ENCODE results near the gene GRIP2. TPM values are rescaled to one million over a fixed set of nuclear protein-coding genes. Genes with fewer than 3 reads are reported as not detected.
"Not testable (repeated sequence)": the region's sequence is repeated elsewhere in the genome, so short reads cannot be mapped to it uniquely, and the experiment has no call there.

GRIP2 gene
- total RNA-seq, 1 donor from 2014 or later = 8.9 TPM

- H3K36me3 ChIP-seq (ENCODE audit: control insufficient read depth in 3 of 3, insufficient read depth in 3 of 3, low read length in 3 of 3) = peaks cover 37 to 62% (median 60%) of the 10 kb centered on the region in 3 donors
- peaks cover 32 to 35% (median 34%) of the 10 kb centered on the region in 3 donors for H3K4me1 ChIP-seq (ENCODE audit: control insufficient read depth in 3 of 3, insufficient read depth in 3 of 3, low read length in 3 of 3)
- H3K9me3 ChIP-seq (ENCODE audit: control insufficient read depth in 3 of 3, low read length in 3 of 3) = no peaks in the 10 kb centered on the region
- no peak overlapping the region for H3K4me3 ChIP-seq (ENCODE audit: low read length in 3 of 3)
- H3K9ac ChIP-seq (ENCODE audit: low read depth in 1 of 3, low read length in 3 of 3) = peak overlapping the region in 1 of 3 donors; percentile 40
- no peaks in the 10 kb centered on the region for H3K27me3 ChIP-seq (ENCODE audit: control insufficient read depth in 3 of 3, insufficient read depth in 3 of 3, low read length in 3 of 3)
- H3K27ac ChIP-seq (ENCODE audit: low read depth, low read length) = no peak overlapping the region
Observed at GRCh38 chr3:14517601-14518431, 22.3 kb downstream of the GRIP2 start.

DNA sequence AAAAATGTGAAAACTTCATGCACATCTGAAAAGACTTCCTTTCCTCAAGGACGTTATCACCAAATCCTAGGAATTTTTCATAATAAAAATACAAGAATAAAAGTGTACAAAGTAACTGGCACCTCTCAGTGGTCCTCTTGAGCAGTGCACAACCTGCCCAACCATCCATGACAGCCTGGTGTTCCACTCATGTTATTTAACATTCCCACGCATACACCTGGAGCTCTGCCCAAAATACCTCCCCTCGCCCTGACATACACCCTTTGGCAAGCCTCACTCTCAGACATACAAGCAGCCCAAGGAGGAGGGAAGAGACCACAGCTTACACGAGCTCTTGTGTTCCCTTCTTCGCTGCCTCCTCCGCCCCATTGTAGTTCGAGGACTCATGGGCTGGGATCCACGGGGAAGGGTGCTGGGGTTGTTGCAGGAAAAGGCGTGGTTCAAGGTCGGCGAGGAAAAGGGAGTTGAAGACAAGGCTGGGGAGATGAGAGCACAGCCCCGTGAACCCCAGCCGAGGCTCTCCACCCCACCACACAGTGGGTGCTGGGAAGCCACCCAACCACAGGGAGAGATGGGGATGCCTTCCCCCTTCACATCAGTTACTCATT lies 23.3 kb downstream of the GRIP2 start:
- H3K9ac ChIP-seq (ENCODE audit: low read depth in 1 of 3, low read length in 3 of 3) = no peak overlapping the region
- no peaks in the 10 kb centered on the region for H3K9me3 ChIP-seq (ENCODE audit: control insufficient read depth in 3 of 3, low read length in 3 of 3)
- peaks cover 22 to 29% (median 25%) of the 10 kb centered on the region in 3 donors for H3K4me1 ChIP-seq (ENCODE audit: control insufficient read depth in 3 of 3, insufficient read depth in 3 of 3, low read length in 3 of 3)
- no peak overlapping the region for H3K4me3 ChIP-seq (ENCODE audit: low read length in 3 of 3)
- no peaks in the 10 kb centered on the region for H3K27me3 ChIP-seq (ENCODE audit: control insufficient read depth in 3 of 3, insufficient read depth in 3 of 3, low read length in 3 of 3)
- H3K36me3 ChIP-seq (ENCODE audit: control insufficient read depth in 3 of 3, insufficient read depth in 3 of 3, low read length in 3 of 3) = peaks cover 37 to 68% (median 64%) of the 10 kb centered on the region in 3 donors
- H3K27ac ChIP-seq (ENCODE audit: low read depth, low read length) = no peak overlapping the region

GRCh38 chr3:14515526-14515925 lies 24.6 kb downstream of the GRIP2 start:
- not testable (repeated sequence) for H3K9ac ChIP-seq (ENCODE audit: low read depth in 1 of 3, low read length in 3 of 3); H3K27me3 ChIP-seq (ENCODE audit: control insufficient read depth in 3 of 3, insufficient read depth in 3 of 3, low read length in 3 of 3); H3K9me3 ChIP-seq (ENCODE audit: control insufficient read depth in 3 of 3, low read length in 3 of 3); H3K4me3 ChIP-seq (ENCODE audit: low read length in 3 of 3); H3K27ac ChIP-seq (ENCODE audit: low read depth, low read length)
- Histone ChIP-seq H3K4me1 (ENCODE audit: control insufficient read depth in 3 of 3, insufficient read depth in 3 of 3, low read length in 3 of 3) (peaks cover 9 to 19% (median 13%) of the 10 kb centered on the region in 3 donors), H3K36me3 (ENCODE audit: control insufficient read depth in 3 of 3, insufficient read depth in 3 of 3, low read length in 3 of 3) (peaks cover 44 to 77% (median 69%) of the 10 kb centered on the region in 3 donors)

GRCh38 chr3:14514323-14514720 lies 25.8 kb downstream of the GRIP2 start:
- Histone ChIP-seq H3K27me3 (ENCODE audit: control insufficient read depth in 3 of 3, insufficient read depth in 3 of 3, low read length in 3 of 3) (no peaks in the 10 kb centered on the region), H3K4me1 (ENCODE audit: control insufficient read depth in 3 of 3, insufficient read depth in 3 of 3, low read length in 3 of 3) (peaks cover 7 to 14% (median 13%) of the 10 kb centered on the region in 3 donors), H3K9me3 (ENCODE audit: control insufficient read depth in 3 of 3, low read length in 3 of 3) (no peaks in the 10 kb centered on the region), H3K27ac (ENCODE audit: low read depth, low read length) (no peak overlapping the region), H3K4me3 (ENCODE audit: low read length in 3 of 3) (no peak overlapping the region), H3K9ac (ENCODE audit: low read depth in 1 of 3, low read length in 3 of 3) (no peak overlapping the region), H3K36me3 (ENCODE audit: control insufficient read depth in 3 of 3, insufficient read depth in 3 of 3, low read length in 3 of 3) (peaks cover 34 to 72% (median 57%) of the 10 kb centered on the region in 3 donors)

DNA sequence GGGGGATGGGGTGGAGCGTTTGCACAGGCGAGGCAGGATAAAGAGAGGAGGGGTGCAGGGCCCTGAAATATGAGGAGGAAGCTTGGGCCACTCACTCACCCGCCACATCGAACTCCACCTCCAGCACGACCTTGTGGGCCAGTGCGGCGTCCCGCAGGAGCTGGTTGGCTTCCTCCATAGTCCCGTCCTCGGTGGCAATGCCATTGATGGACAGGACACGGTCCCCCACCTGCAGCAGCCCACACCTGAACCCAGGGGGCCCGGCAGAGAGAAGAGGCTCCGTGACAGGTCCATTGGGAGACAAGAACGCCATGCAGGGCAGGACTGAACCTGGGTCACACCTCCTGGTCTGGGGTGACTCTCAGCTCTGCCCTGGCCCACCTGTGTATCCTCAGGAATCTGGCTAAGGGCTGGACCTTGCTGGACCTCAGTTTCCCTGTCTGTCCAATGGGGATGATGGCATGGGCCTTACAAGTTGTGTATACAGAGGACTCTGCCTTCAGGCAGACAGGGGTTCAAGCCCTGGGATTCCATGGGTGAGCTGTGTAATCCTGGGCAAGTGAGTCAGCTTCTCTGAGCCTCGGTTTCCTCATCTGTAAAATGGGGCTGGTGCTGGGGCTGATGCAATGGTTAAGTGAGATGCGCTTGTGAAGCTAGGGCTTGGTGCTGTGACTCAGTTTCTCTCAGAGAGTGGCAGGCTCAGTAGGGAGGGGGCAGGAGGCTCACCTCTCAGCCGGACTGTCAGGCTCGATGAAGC lies 26.4 kb downstream of the GRIP2 start:
- H3K4me3 ChIP-seq (ENCODE audit: low read length in 3 of 3) = no peak overlapping the region
- peaks cover 10 to 14% (median 12%) of the 10 kb centered on the region in 3 donors for H3K4me1 ChIP-seq (ENCODE audit: control insufficient read depth in 3 of 3, insufficient read depth in 3 of 3, low read length in 3 of 3)
- peak overlapping the region in 1 of 3 donors; percentile 25 for H3K9ac ChIP-seq (ENCODE audit: low read depth in 1 of 3, low read length in 3 of 3)
- H3K36me3 ChIP-seq (ENCODE audit: control insufficient read depth in 3 of 3, insufficient read depth in 3 of 3, low read length in 3 of 3) = peaks cover 34 to 68% (median 51%) of the 10 kb centered on the region in 3 donors
- no peaks in the 10 kb centered on the region for H3K27me3 ChIP-seq (ENCODE audit: control insufficient read depth in 3 of 3, insufficient read depth in 3 of 3, low read length in 3 of 3)
- no peaks in the 10 kb centered on the region for H3K9me3 ChIP-seq (ENCODE audit: control insufficient read depth in 3 of 3, low read length in 3 of 3)
- no peak overlapping the region for H3K27ac ChIP-seq (ENCODE audit: low read depth, low read length)

DNA sequence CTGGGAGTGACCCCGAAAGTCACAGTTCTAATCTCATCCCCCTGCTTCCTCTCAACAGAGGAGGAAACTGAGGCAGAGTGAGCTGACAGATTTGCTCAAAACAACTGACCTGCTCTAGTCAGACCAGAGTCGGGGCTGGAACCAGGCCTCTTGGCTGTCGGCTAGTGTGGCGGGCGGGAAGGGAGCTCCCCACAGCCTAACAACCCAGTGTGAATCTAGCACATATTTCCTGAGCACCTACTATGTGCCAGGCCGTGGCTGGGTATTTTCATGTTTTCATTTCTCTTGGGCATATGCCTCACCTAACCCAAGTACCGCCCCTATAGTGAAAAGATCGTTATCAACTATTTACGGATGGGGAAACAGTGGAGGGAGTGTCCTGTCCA lies 27.2 kb downstream of the GRIP2 start:
- Histone ChIP-seq H3K36me3 (ENCODE audit: control insufficient read depth in 3 of 3, insufficient read depth in 3 of 3, low read length in 3 of 3) (peaks cover 31 to 63% (median 45%) of the 10 kb centered on the region in 3 donors), H3K27ac (ENCODE audit: low read depth, low read length) (no peak overlapping the region), H3K9ac (ENCODE audit: low read depth in 1 of 3, low read length in 3 of 3) (peak overlapping the region in 1 of 3 donors; percentile 8), H3K4me1 (ENCODE audit: control insufficient read depth in 3 of 3, insufficient read depth in 3 of 3, low read length in 3 of 3) (peaks cover 7 to 12% (median 8%) of the 10 kb centered on the region in 3 donors), H3K9me3 (ENCODE audit: control insufficient read depth in 3 of 3, low read length in 3 of 3) (no peaks in the 10 kb centered on the region), H3K27me3 (ENCODE audit: control insufficient read depth in 3 of 3, insufficient read depth in 3 of 3, low read length in 3 of 3) (no peaks in the 10 kb centered on the region), H3K4me3 (ENCODE audit: low read length in 3 of 3) (no peak overlapping the region)

GRCh38 chr3:14512281-14512941 lies 27.7 kb downstream of the GRIP2 start:
- Histone ChIP-seq H3K36me3 (ENCODE audit: control insufficient read depth in 3 of 3, insufficient read depth in 3 of 3, low read length in 3 of 3) (peaks cover 29 to 60% (median 40%) of the 10 kb centered on the region in 3 donors), H3K9me3 (ENCODE audit: control insufficient read depth in 3 of 3, low read length in 3 of 3) (no peaks in the 10 kb centered on the region), H3K4me3 (ENCODE audit: low read length in 3 of 3) (no peak overlapping the region), H3K27ac (ENCODE audit: low read depth, low read length) (peak overlapping the region; percentile 2), H3K27me3 (ENCODE audit: control insufficient read depth in 3 of 3, insufficient read depth in 3 of 3, low read length in 3 of 3) (no peaks in the 10 kb centered on the region), H3K4me1 (ENCODE audit: control insufficient read depth in 3 of 3, insufficient read depth in 3 of 3, low read length in 3 of 3) (peaks cover 3 to 12% (median 7%) of the 10 kb centered on the region in 3 donors), H3K9ac (ENCODE audit: low read depth in 1 of 3, low read length in 3 of 3) (peak overlapping the region in 1 of 3 donors; percentile 9)

DNA sequence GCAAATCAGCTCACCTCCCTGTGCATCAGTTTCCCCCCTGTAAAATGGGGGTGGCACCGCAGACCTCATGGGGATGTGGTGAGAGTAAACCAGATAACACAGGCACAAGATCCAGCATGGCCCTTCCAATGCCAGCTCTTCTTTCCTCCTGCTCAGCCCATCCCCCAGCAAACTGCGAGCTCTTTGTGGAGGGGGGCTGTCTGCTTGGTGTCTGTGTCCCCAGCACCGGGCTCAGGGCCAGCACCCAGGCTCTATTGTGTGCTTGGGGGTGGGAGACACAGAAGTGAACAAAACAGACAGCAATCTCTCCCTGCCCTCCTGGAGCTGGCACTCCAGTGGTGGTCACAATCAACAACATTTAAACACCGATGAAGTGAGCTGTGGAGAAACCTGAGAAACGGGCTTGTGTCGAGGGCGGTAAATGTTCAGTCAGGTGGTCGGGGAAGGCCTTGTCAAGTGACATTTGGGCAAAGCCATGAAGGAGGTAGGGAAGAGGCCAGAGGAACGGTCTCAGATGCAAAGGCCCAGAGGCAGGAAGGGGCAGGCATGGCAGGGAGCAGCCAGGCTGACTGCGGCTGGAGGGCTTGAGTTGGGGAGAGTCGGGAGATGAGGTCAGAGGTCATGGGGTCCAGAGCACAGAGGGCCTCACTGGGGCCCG lies 28.4 kb downstream of the GRIP2 start:
- Histone ChIP-seq H3K9me3 (ENCODE audit: control insufficient read depth in 3 of 3, low read length in 3 of 3) (no peaks in the 10 kb centered on the region), H3K4me1 (ENCODE audit: control insufficient read depth in 3 of 3, insufficient read depth in 3 of 3, low read length in 3 of 3) (peaks cover 3 to 12% (median 7%) of the 10 kb centered on the region in 3 donors), H3K27me3 (ENCODE audit: control insufficient read depth in 3 of 3, insufficient read depth in 3 of 3, low read length in 3 of 3) (no peaks in the 10 kb centered on the region), H3K27ac (ENCODE audit: low read depth, low read length) (peak overlapping the region; percentile 2), H3K9ac (ENCODE audit: low read depth in 1 of 3, low read length in 3 of 3) (peak overlapping the region in 1 of 3 donors; percentile 40), H3K36me3 (ENCODE audit: control insufficient read depth in 3 of 3, insufficient read depth in 3 of 3, low read length in 3 of 3) (peaks cover 30 to 60% (median 40%) of the 10 kb centered on the region in 3 donors), H3K4me3 (ENCODE audit: low read length in 3 of 3) (no peak overlapping the region)

Data from skeletal muscle tissue (tissue), 4 donors.